Astrocyte of the hippocampus (primary cell): ENCODE data around the gene SLC12A9.

Experiments used
- DNase-seq: peaks from one replicate; pipeline ENCODE4 v3.0.0; 2011; ENCODE audit warnings: low read depth, low spot score

SLC12A9 gene

GRCh38 chr7:100882785-100883526 is 30.4 kb downstream of the SLC12A9 start:
- DNase-seq = no peak

GRCh38 chr7:100884736-100885439 is 32.4 kb downstream of the SLC12A9 start:
- DNase-seq = no peak

- DNase-seq = no peak
These were observed 33.1 kb downstream of the SLC12A9 start for GRCh38 chr7:100885440-100886141.

GRCh38 chr7:100886142-100886935 is 33.8 kb downstream of the SLC12A9 start:
- no peak for DNase-seq

- DNase-seq = no peak
These were observed 34.5 kb downstream of the SLC12A9 start for GRCh38 chr7:100886936-100887515.

GRCh38 chr7:100887516-100888290 is 35.2 kb downstream of the SLC12A9 start:
- no peak for DNase-seq

- DNase-seq = no peak
These were observed 35.9 kb downstream of the SLC12A9 start for GRCh38 chr7:100888291-100888987.

GRCh38 chr7:100888988-100889750 is 36.7 kb downstream of the SLC12A9 start, which contains the start of gene UFSP1:
Gene UFSP1, minus strand, starts transcription at chr7:100889715. Its CDS starts 444 bp downstream, at chr7:100889271.
- DNase-seq = no peak

- peak; percentile 37 for DNase-seq
These were observed 38.4 kb downstream of the SLC12A9 start for GRCh38 chr7:100890653-100891567.

- peak; percentile 34 for DNase-seq
These were observed 39.2 kb downstream of the SLC12A9 start for GRCh38 chr7:100891568-100892247.

GRCh38 chr7:100892364-100893317 is 40.1 kb downstream of the SLC12A9 start:
- DNase-seq = no peak

- no peak for DNase-seq
These were observed 40.9 kb downstream of the SLC12A9 start for GRCh38 chr7:100893318-100893895.

GRCh38 chr7:100893910-100894721 is 41.6 kb downstream of the SLC12A9 start:
- DNase-seq = no peak

GRCh38 chr7:100894860-100895700 is 42.6 kb downstream of the SLC12A9 start:
- DNase-seq = peak; percentile 70
